AG09309 (cell line): ENCODE measurements around the gene MUSK.

Experiments used
- DNase-seq: peaks from one replicate; pipeline ENCODE4 v3.0.0-alpha.2; 2010; ENCODE audit warnings: low read depth
- H3K4me3 ChIP-seq: 2 replicates; pipeline ENCODE4 v1.5.1; 2011; ENCODE audit warnings: mild to moderate bottlenecking, low read depth, low read length, moderate library complexity; ENCODE audit not compliant: control insufficient read depth
- TF ChIP-seq, protein P1 (sequence below): IDR thresholded peaks from 2 replicates; pipeline ENCODE4 v1.5.1; 2011; ENCODE audit warnings: mild to moderate bottlenecking, low read depth, low read length, inconsistent platforms; ENCODE audit not compliant: insufficient read depth, control insufficient read depth; ENCODE audit errors: missing control alignments

MUSK gene

DNA sequence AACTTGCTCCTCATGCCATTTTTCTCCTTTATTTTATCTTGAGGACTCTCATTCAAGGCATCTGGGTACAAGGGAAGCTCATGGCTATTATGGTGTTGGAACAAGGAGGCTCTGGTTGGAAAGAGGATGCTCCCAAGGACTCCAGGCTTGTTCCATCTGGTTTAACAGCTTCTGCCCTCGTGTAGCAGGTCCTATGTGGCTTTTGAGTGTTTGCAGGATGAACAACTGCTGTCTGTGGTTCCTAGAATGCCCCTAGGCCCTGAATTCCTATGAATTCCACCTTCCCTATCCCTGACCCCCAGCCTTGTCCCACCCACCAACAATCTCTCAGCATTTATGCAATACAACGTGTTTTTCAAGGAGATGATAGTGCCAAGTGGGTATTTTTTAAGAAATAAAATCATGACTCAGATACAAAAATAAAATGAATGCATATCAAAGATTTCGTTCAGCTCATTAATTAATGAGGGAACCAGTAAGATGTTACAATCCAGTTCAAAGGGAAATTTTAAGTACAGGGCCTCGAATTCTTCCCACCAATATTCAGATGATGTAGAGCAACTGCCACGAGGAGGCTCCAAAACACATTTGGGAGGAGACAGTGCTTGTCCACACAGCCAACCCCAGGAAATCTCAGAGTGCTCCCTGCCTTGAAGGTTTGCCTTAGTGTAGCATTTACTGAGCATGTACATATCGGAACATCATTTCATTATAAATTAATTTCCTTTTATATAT is 182.0 kb downstream of the MUSK start:
- no peak for DNase-seq
- no peak overlapping the region for H3K4me3 ChIP-seq
- TF ChIP-seq, protein P1, sequence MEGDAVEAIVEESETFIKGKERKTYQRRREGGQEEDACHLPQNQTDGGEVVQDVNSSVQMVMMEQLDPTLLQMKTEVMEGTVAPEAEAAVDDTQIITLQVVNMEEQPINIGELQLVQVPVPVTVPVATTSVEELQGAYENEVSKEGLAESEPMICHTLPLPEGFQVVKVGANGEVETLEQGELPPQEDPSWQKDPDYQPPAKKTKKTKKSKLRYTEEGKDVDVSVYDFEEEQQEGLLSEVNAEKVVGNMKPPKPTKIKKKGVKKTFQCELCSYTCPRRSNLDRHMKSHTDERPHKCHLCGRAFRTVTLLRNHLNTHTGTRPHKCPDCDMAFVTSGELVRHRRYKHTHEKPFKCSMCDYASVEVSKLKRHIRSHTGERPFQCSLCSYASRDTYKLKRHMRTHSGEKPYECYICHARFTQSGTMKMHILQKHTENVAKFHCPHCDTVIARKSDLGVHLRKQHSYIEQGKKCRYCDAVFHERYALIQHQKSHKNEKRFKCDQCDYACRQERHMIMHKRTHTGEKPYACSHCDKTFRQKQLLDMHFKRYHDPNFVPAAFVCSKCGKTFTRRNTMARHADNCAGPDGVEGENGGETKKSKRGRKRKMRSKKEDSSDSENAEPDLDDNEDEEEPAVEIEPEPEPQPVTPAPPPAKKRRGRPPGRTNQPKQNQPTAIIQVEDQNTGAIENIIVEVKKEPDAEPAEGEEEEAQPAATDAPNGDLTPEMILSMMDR = no peak
